Fibroblast of lung (primary cell): Measurements from ENCODE around the gene UGT1A7. TPM values are rescaled to one million over a fixed set of nuclear protein-coding genes. Genes with fewer than 3 reads are reported as not detected.

Experiments used
- DNase-seq, 2 donors: peaks; one replicate each; pipeline versions ENCODE4 v3.0.0 to v3.0.0-alpha.2; 2010; ENCODE audit warnings: low read depth in 2 of 2
- H2AFZ ChIP-seq: 2 replicates; pipeline ENCODE4 v1.5.1; 2012; ENCODE audit warnings: low read length, control low read depth, inconsistent platforms
- H3K27ac ChIP-seq: 2 replicates; pipeline ENCODE4 v1.5.1; 2011; ENCODE audit warnings: low read length, control low read depth; ENCODE audit not compliant: insufficient read depth
- H3K27me3 ChIP-seq: 2 replicates; pipeline ENCODE4 v1.5.1; 2011; ENCODE audit warnings: mild to moderate bottlenecking, low read length; ENCODE audit not compliant: control insufficient read depth, insufficient read depth
- H3K36me3 ChIP-seq: 2 replicates; pipeline ENCODE4 v1.5.1; 2011; ENCODE audit warnings: low read length; ENCODE audit not compliant: control insufficient read depth, insufficient read depth
- H3K4me1 ChIP-seq: 2 replicates; pipeline ENCODE4 v1.5.1; 2011; ENCODE audit warnings: low read length; ENCODE audit not compliant: control insufficient read depth, insufficient read depth; ENCODE audit errors: extremely low read depth
- H3K4me2 ChIP-seq: 2 replicates; pipeline ENCODE4 v1.5.1; 2011; ENCODE audit warnings: low read length, control low read depth; ENCODE audit not compliant: insufficient read depth; ENCODE audit errors: extremely low read depth
- H3K4me3 ChIP-seq, 4 experiments: fragments of 200-600 bp in 1 of 4; sonication (generic) in 1 of 4; replicated peaks in 1 of 4; 2 replicates each; pipeline ENCODE4 v1.5.1; 2011 to 2016; ENCODE audit warnings: low read length in 4 of 4, low read depth in 3 of 4, mild to moderate bottlenecking in 3 of 4, control low read depth in 2 of 4, inconsistent platforms in 1 of 4, mixed read lengths in 1 of 4; ENCODE audit not compliant: insufficient read depth in 1 of 4; ENCODE audit errors: control extremely low read depth in 1 of 4
- H3K79me2 ChIP-seq: 2 replicates; pipeline ENCODE4 v1.5.1; 2012; ENCODE audit warnings: mild to moderate bottlenecking, low read length, inconsistent platforms; ENCODE audit not compliant: control insufficient read depth, insufficient read depth
- H3K9ac ChIP-seq: 2 replicates; pipeline ENCODE4 v1.5.1; 2011; ENCODE audit warnings: mild to moderate bottlenecking, low read length, control low read depth; ENCODE audit not compliant: insufficient read depth
- H3K9me3 ChIP-seq: 2 replicates; pipeline ENCODE4 v1.5.1; 2012; ENCODE audit warnings: low read depth, low read length; ENCODE audit not compliant: control insufficient read depth, insufficient read depth
- H4K20me1 ChIP-seq: 2 replicates; pipeline ENCODE4 v1.5.1; 2011; ENCODE audit warnings: low read length; ENCODE audit not compliant: control insufficient read depth, insufficient read depth; ENCODE audit errors: extremely low read depth
- CTCF ChIP-seq, 2 donors: IDR thresholded peaks in 1 of 2; conservative IDR thresholded peaks in 1 of 2; 1 replicate in 1 of 2; 2 replicates in 1 of 2; pipeline ENCODE4 v1.5.1; 2011 to 2012; ENCODE audit warnings: low read length in 2 of 2, control low read depth in 1 of 2, inconsistent platforms in 1 of 2, low read depth in 1 of 2, mild to moderate bottlenecking in 1 of 2
- EZH2 ChIP-seq: IDR thresholded peaks from 2 replicates; pipeline ENCODE4 v1.5.1; 2012; ENCODE audit warnings: low read length, control low read depth, mild to moderate bottlenecking; ENCODE audit errors: missing control alignments
- polyA plus RNA-seq, 2 donors: library from polyadenylated mRNA; depleted of rRNA in 1 of 2; stranded (reverse) in 1 of 2; unstranded in 1 of 2; fragments of >200 nt; gene quantifications; 2 replicates each; pipeline ENCODE4 v1.2.1, GENCODE V29; 2011 to 2012; ENCODE audit warnings: missing spikeins in 1 of 2
- total RNA-seq: library from RNA; depleted of rRNA; stranded (reverse); fragments of >200 nt; gene quantifications from 2 replicates; pipeline ENCODE4 v1.2.1, GENCODE V29; 2014

Gene UGT1A7
- total and polyA plus RNA-seq, 2 donors (not counting 1 experiment from before 2014, with no cell fraction given) = not detected

GRCh38 chr2:233795735-233796171 is 114.1 kb downstream of the UGT1A7 start:
- Histone ChIP-seq H3K9me3 (no peaks in the 10 kb centered on the region), H3K27ac (no peak overlapping the region), H3K79me2 (no peaks in the 10 kb centered on the region), H3K9ac (no peak overlapping the region), H3K27me3 (no peaks in the 10 kb centered on the region), H4K20me1 (no peaks in the 10 kb centered on the region), H3K36me3 (no peaks in the 10 kb centered on the region), H3K4me1 (no peaks in the 10 kb centered on the region), H3K4me2 (no peak overlapping the region), H3K4me3 (no peak overlapping the region), H2AFZ (no peak overlapping the region)
- no peak for DNase-seq
- TF ChIP-seq EZH2 (no peak), CTCF (conservative IDR thresholded peaks at IDR 0.05 in 1 of 2, IDR thresholded peaks at IDR 0.05 in 1 of 2; ENCODE audit: low read depth in 1 of 2, low read length in 2 of 2) (no peak)

GRCh38 chr2:233796254-233796653 is 114.6 kb downstream of the UGT1A7 start:
- Histone ChIP-seq H3K27ac (no peak overlapping the region), H3K4me3 (no peak overlapping the region), H3K9me3 (no peaks in the 10 kb centered on the region), H2AFZ (no peak overlapping the region), H3K27me3 (no peaks in the 10 kb centered on the region), H3K4me2 (no peak overlapping the region), H3K36me3 (no peaks in the 10 kb centered on the region), H3K79me2 (no peaks in the 10 kb centered on the region), H4K20me1 (no peaks in the 10 kb centered on the region), H3K9ac (no peak overlapping the region), H3K4me1 (no peaks in the 10 kb centered on the region)
- no peak for TF ChIP-seq EZH2
- TF ChIP-seq CTCF (conservative IDR thresholded peaks at IDR 0.05 in 1 of 2, IDR thresholded peaks at IDR 0.05 in 1 of 2; ENCODE audit: low read depth in 1 of 2, low read length in 2 of 2) = no peak
- no peak for DNase-seq

GRCh38 chr2:233798335-233799086 is 116.8 kb downstream of the UGT1A7 start:
- no peak overlapping the region for H3K4me3 ChIP-seq
- no peaks in the 10 kb centered on the region for H3K4me1 ChIP-seq
- no peak overlapping the region for H3K27ac ChIP-seq
- no peaks in the 10 kb centered on the region for H3K9me3 ChIP-seq
- DNase-seq = no peak
- H4K20me1 ChIP-seq = no peaks in the 10 kb centered on the region
- no peak overlapping the region for H3K9ac ChIP-seq
- H3K27me3 ChIP-seq = peaks cover 1% of the 10 kb centered on the region
- TF ChIP-seq CTCF (conservative IDR thresholded peaks at IDR 0.05 in 1 of 2, IDR thresholded peaks at IDR 0.05 in 1 of 2; ENCODE audit: low read depth in 1 of 2, low read length in 2 of 2) (no peak), EZH2 (no peak)
- H3K4me2 ChIP-seq = no peak overlapping the region
- no peak overlapping the region for H2AFZ ChIP-seq
- H3K79me2 ChIP-seq = no peaks in the 10 kb centered on the region
- no peaks in the 10 kb centered on the region for H3K36me3 ChIP-seq
